Upper lobe of right lung (tissue), 1 donor: ENCODE results near the gene GATA5. TPM values are rescaled to one million over a fixed set of nuclear protein-coding genes. Genes with fewer than 3 reads are reported as not detected.

Experiments used
- ATAC-seq: fragments of 200-7000 bp; cut with Tn5 transposase; one replicate; pipeline ENCODE4 v1.9.1; 2020; ENCODE audit warnings: mild to moderate bottlenecking, moderate library complexity
- DNase-seq: peaks from one replicate; pipeline ENCODE4 v3.0.0-alpha.2; 2020
- H3K27ac ChIP-seq: fragments of 200-600 bp; one replicate; pipeline ENCODE4 v1.8.0; 2022
- H3K27me3 ChIP-seq: fragments of 200-600 bp; one replicate; pipeline ENCODE4 v1.8.0; 2022; ENCODE audit warnings: mild to moderate bottlenecking
- H3K36me3 ChIP-seq: fragments of 200-600 bp; one replicate; pipeline ENCODE4 v1.8.0; 2022
- H3K4me1 ChIP-seq: fragments of 200-600 bp; one replicate; pipeline ENCODE4 v1.8.0; 2022
- H3K4me3 ChIP-seq: fragments of 200-600 bp; one replicate; pipeline ENCODE4 v1.8.0; 2022; ENCODE audit warnings: mild to moderate bottlenecking
- H3K9me3 ChIP-seq: fragments of 200-600 bp; one replicate; pipeline ENCODE4 v1.8.0; 2022
- CTCF ChIP-seq: fragments of 200-600 bp; IDR thresholded peaks from one replicate; pipeline ENCODE4 v1.8.0; 2022; ENCODE audit warnings: antibody characterized with exemption
- intact Hi-C: fragments of 100-400 bp; cut with DNase I; formaldehyde crosslinking; loops from one replicate; pipeline ENCODE4 v1.11.0; 2022
- total RNA-seq: library from RNA; stranded (reverse); fragmentation: NEBNext Ultra II Directional; extraction: Animal tissue kit (Norgen Biotek cat#: 25700); gene quantifications from one replicate; pipeline ENCODE4 v1.2.1, GENCODE V29; 2021
- donor health status: DM: no; HTN: yes; CAD: no; lungs with severe emphysema.

The GATA5 gene
- total RNA-seq, 1 donor from 2014 or later: 2.5 TPM

DNA sequence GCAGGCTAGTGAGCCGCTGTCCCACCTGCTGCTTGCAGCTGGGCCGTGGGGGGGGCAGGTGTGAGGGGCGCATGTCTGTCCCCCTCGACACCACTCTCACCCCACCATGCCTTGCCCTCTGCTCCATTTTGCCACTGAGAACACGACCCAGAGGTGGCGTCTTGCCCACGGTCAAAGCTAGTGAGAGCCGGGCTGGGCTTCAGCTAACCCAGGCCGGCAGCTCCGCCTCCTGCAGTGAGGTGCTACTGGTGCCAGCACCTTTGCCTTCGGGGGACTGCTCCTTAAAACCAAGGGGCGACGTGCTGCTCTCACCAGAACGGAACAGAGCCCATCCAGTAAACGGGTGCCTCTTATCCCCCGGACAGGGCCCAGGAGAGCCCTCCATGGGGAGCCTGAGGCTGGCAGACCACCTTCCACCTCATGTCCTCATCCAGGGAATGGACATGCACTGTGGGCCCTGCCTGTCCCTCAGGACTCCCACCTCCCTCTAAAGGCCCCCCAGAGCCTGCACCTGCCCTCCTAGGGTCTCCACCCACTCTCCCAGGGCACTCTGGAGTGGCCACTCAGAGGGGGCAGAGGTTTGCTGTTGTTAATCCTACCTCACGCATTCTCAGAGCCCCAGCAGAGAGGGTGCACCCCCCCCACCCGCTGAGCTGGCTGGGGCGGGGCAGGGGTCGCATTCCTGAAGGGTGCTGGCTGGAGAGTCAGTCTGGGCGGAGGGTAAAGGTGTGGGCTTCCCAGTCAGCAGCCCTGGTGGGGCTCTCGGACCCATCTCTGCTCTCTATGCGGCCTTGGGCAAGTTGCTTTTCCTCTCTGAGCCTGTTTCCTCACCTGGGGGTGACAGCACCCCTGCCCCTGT lies 51.3 kb downstream of the GATA5 start:
- H3K4me3 ChIP-seq: no peak overlapping the region
- no peaks in the 10 kb centered on the region for H3K36me3 ChIP-seq
- no peak for TF ChIP-seq CTCF
- intact Hi-C loops: no loop called here
- H3K27ac ChIP-seq: no peak overlapping the region
- DNase-seq (no peak), ATAC-seq (no peak)
- no peaks in the 10 kb centered on the region for H3K4me1 ChIP-seq
- no peaks in the 10 kb centered on the region for H3K27me3 ChIP-seq
- no peaks in the 10 kb centered on the region for H3K9me3 ChIP-seq

- TF ChIP-seq CTCF: no peak
- Histone ChIP-seq H3K9me3 (no peaks in the 10 kb centered on the region), H3K4me3 (no peak overlapping the region), H3K27ac (no peak overlapping the region), H3K27me3 (no peaks in the 10 kb centered on the region), H3K36me3 (no peaks in the 10 kb centered on the region), H3K4me1 (no peaks in the 10 kb centered on the region)
- DNase-seq: no peak
- no peak for ATAC-seq
- intact Hi-C loops: no loop called here
Observed at GRCh38 chr20:62423326-62423706, 52.5 kb downstream of the GATA5 start.

DNA sequence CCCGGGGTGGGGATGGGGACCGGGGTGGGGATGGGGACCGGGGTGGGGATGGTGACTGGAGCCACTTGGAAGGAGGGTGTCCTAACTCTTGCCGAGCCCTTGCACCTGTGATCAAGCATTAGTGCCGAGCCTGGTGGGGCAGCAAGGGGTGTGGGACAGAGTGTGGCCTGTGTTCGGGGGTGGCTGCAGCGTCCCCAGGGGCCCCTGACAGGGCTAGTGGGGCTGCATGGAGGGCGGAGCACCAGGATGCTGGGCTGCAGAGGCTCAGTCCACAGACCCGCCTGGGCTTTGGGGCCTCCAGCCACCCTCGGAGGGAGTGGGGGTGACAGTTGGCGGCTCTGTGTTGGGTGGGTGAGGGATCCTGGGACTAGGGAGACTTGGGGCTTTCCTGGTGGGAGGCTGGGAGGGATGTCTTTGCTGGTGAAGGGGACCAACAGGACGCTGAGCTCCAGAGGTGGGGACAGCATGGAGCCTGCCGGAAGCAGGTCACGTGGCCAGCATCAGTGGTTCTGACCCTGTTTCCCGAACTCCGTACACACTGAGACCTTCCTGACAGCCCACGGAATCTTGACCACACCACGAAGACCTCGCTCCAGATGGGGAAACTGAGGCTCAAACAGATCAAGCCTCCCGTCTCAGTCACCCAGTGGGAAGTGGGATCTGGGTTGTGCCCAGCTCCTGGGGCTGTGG lies 53.0 kb downstream of the GATA5 start:
- Histone ChIP-seq H3K27ac (no peak overlapping the region), H3K4me1 (no peaks in the 10 kb centered on the region), H3K27me3 (no peaks in the 10 kb centered on the region), H3K36me3 (no peaks in the 10 kb centered on the region), H3K9me3 (no peaks in the 10 kb centered on the region), H3K4me3 (no peak overlapping the region)
- intact Hi-C loops: no loop called here
- ATAC-seq: no peak
- TF ChIP-seq CTCF: no peak
- no peak for DNase-seq

DNA sequence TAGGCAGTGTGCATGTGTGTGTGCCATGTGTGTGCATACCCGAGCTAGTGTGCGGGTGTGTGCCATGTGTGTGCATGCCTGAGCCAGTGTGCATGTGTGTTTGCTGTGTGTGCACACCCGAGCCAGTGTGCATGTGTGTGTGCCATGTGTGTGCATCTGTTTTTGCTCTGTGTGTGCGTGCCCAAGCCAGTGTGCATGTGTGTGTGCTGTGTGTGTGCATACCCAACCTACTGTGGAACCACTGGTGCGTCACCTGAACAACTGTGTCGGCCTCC lies 54.1 kb downstream of the GATA5 start:
- Histone ChIP-seq H3K4me3 (no peak overlapping the region), H3K27me3 (no peaks in the 10 kb centered on the region), H3K4me1 (no peaks in the 10 kb centered on the region), H3K27ac (no peak overlapping the region), H3K9me3 (no peaks in the 10 kb centered on the region), H3K36me3 (no peaks in the 10 kb centered on the region)
- intact Hi-C loops: no loop called here
- no peak for TF ChIP-seq CTCF
- DNase-seq: no peak
- no peak for ATAC-seq

- no peak for ATAC-seq
- intact Hi-C loops: no loop called here
- Histone ChIP-seq H3K27me3 (no peaks in the 10 kb centered on the region), H3K4me1 (no peaks in the 10 kb centered on the region), H3K36me3 (no peaks in the 10 kb centered on the region), H3K27ac (no peak overlapping the region), H3K4me3 (no peak overlapping the region), H3K9me3 (no peaks in the 10 kb centered on the region)
- no peak for TF ChIP-seq CTCF
- no peak for DNase-seq
Observed at GRCh38 chr20:62420846-62421715, 54.7 kb downstream of the GATA5 start.
